Endothelial cell of umbilical vein (primary cell): ENCODE results near the gene SAMD10. TPM values are rescaled to one million over a fixed set of nuclear protein-coding genes. Genes with fewer than 3 reads are reported as not detected.
"Not testable (repeated sequence)": the region's sequence is repeated elsewhere in the genome, so short reads cannot be mapped to it uniquely, and the experiment has no call there.

ENCODE experiments used
- BruUV-seq: library from RNA; stranded (reverse); fragments of 400-500 nt; replicated peaks from 2 replicates; lab custom pipeline; 2021; lab: Mats Ljungman, UMichigan
- CTCF ChIA-PET: fragments of 300-600, 350-600 bp; sonication (Branson Sonifier 250); formaldehyde crosslinking; loops from one replicate; lab custom pipeline; 2021; ENCODE audit warnings: antibody characterized with exemption, inconsistent platforms; lab: Charles Lee
- POLR2A ChIA-PET: fragments of 300-600, 350-600 bp; sonication (Branson Sonifier 250); formaldehyde crosslinking; loops from one replicate; lab custom pipeline; 2021; ENCODE audit warnings: antibody characterized with exemption, inconsistent platforms; lab: Charles Lee
- DNase-seq: peaks from one replicate; pipeline ENCODE4 v3.0.0-alpha.2; 2011; ENCODE audit warnings: low read depth, low spot score
- FAIRE-seq: peaks from 2 replicates; lab custom pipeline; 2011; peaks lifted over from hg19 to GRCh38; lab: Jason Lieb, UNC
- H2AFZ ChIP-seq: 2 replicates; pipeline ENCODE4 v1.6.0; 2012; ENCODE audit warnings: low read depth, low read length, control low read depth, inconsistent platforms
- H3K27ac ChIP-seq: 2 replicates; pipeline ENCODE4 v1.5.1; 2011; ENCODE audit warnings: low read depth, mild to moderate bottlenecking, control low read depth, low read length, moderate library complexity; ENCODE audit not compliant: insufficient read depth
- H3K27me3 ChIP-seq, 2 experiments: 2 replicates each; pipeline versions ENCODE4 v1.6.0 to v1.6.1; 2011; ENCODE audit warnings: low read length in 2 of 2, mixed read lengths in 1 of 2; ENCODE audit not compliant: control insufficient read depth in 2 of 2, insufficient read depth in 2 of 2
- H3K36me3 ChIP-seq, 2 experiments: 2 replicates in 1 of 2; 3 replicates in 1 of 2; pipeline ENCODE4 v1.5.1; 2011; ENCODE audit warnings: low read length in 2 of 2, mild to moderate bottlenecking in 1 of 2, moderate library complexity in 1 of 2; ENCODE audit not compliant: control insufficient read depth in 2 of 2, insufficient read depth in 2 of 2; ENCODE audit errors: extremely low read depth in 1 of 2
- H3K4me1 ChIP-seq: 3 replicates; pipeline ENCODE4 v1.5.1; 2011; ENCODE audit warnings: mild to moderate bottlenecking, low read length; ENCODE audit not compliant: control insufficient read depth, insufficient read depth; ENCODE audit errors: extremely low read depth
- H3K4me2 ChIP-seq: 2 replicates; pipeline ENCODE4 v1.6.1; 2011; ENCODE audit warnings: low read length, control low read depth, mixed read lengths; ENCODE audit not compliant: insufficient read depth
- H3K4me3 ChIP-seq, 3 experiments: fragments of 200-600 bp in 1 of 3; sonication (generic), shearing (Covaris generic) in 1 of 3; replicated peaks in 1 of 3; 2 replicates each; pipeline ENCODE4 v1.5.1; 2011 to 2016; ENCODE audit warnings: control low read depth in 3 of 3, low read length in 3 of 3, mild to moderate bottlenecking in 2 of 3, inconsistent platforms in 1 of 3, low read depth in 1 of 3, moderate library complexity in 1 of 3; ENCODE audit not compliant: insufficient read depth in 1 of 3
- H3K79me2 ChIP-seq: 2 replicates; pipeline ENCODE4 v1.6.0; 2012; ENCODE audit warnings: low read length, inconsistent platforms; ENCODE audit not compliant: control insufficient read depth, insufficient read depth
- H3K9ac ChIP-seq: replicated peaks from 2 replicates; pipeline ENCODE3; 2011; ENCODE audit warnings: low read length, control low read depth; ENCODE audit not compliant: insufficient read depth; ENCODE audit errors: extremely low read depth
- H3K9me1 ChIP-seq: replicated peaks from 3 replicates; pipeline ENCODE4 v1.6.0; 2011; ENCODE audit warnings: mild to moderate bottlenecking, low read length; ENCODE audit not compliant: control insufficient read depth, insufficient read depth; ENCODE audit errors: extremely low read depth
- H3K9me3 ChIP-seq: replicated peaks from 2 replicates; pipeline ENCODE4 v1.5.1; 2012; ENCODE audit warnings: low read length, inconsistent platforms; ENCODE audit not compliant: control insufficient read depth, insufficient read depth
- H4K20me1 ChIP-seq: replicated peaks from 2 replicates; pipeline ENCODE3; 2011; ENCODE audit warnings: mild to moderate bottlenecking, low read length; ENCODE audit not compliant: control insufficient read depth, insufficient read depth; ENCODE audit errors: extremely low read depth
- CTCF ChIP-seq, 2 donors: IDR thresholded peaks; 1 replicate in 1 of 2; 2 replicates in 1 of 2; pipeline ENCODE4 v1.5.1; 2011; ENCODE audit warnings: low read length in 2 of 2, mild to moderate bottlenecking in 2 of 2, moderate library complexity in 2 of 2, control low read depth in 1 of 2, inconsistent platforms in 1 of 2, low read depth in 1 of 2; ENCODE audit not compliant: insufficient read depth in 1 of 2; ENCODE audit errors: extremely low read depth in 1 of 2
- EZH2 ChIP-seq: IDR thresholded peaks from 2 replicates; pipeline ENCODE4 v1.6.1; 2012; ENCODE audit warnings: borderline replicate concordance, low read depth, mild to moderate bottlenecking, moderate library complexity, low read length, inconsistent platforms; ENCODE audit not compliant: severe bottlenecking
- FOS ChIP-seq: IDR thresholded peaks from 2 replicates; pipeline ENCODE4 v1.6.1; 2011; ENCODE audit warnings: mild to moderate bottlenecking, low read length, moderate library complexity, borderline replicate concordance; ENCODE audit not compliant: insufficient read depth
- GATA2 ChIP-seq: IDR thresholded peaks from 2 replicates; pipeline ENCODE4 v1.7.0; 2011; ENCODE audit warnings: low read depth, mild to moderate bottlenecking, moderate library complexity, mixed read lengths, low read length; ENCODE audit not compliant: insufficient read length, insufficient read depth
- JUN ChIP-seq: IDR thresholded peaks from 2 replicates; pipeline ENCODE4 v1.6.1; 2011; ENCODE audit warnings: borderline replicate concordance, low read depth; ENCODE audit not compliant: insufficient read length, insufficient read depth
- MAX ChIP-seq: IDR thresholded peaks from 2 replicates; pipeline ENCODE4 v1.6.1; 2011; ENCODE audit not compliant: insufficient read depth, insufficient read length
- MYC ChIP-seq: IDR thresholded peaks from one replicate; pipeline ENCODE4 v1.6.1; 2011; ENCODE audit warnings: mild to moderate bottlenecking, low read depth, low read length
- POLR2A ChIP-seq: IDR thresholded peaks from 2 replicates; pipeline ENCODE4 v1.6.1; 2012; ENCODE audit warnings: low read depth, mild to moderate bottlenecking, control low read depth, low read length
- POLR2AphosphoS5 ChIP-seq: IDR thresholded peaks from 2 replicates; pipeline ENCODE4 v1.6.1; 2012; ENCODE audit warnings: low read depth, mild to moderate bottlenecking, control low read depth, low read length, moderate library complexity; ENCODE audit not compliant: insufficient read depth
- dilution Hi-C: fragments of 300-500 bp; cut with MboI; formaldehyde crosslinking; loops from one replicate; pipeline ENCODE4 v1.15.0; 2019; ENCODE audit warnings: low sequenced_read_pairs; ENCODE audit not compliant: extremely low pct_ligation_motif_present
- intact Hi-C: fragments of 100-400 bp; cut with micrococcal nuclease; formaldehyde crosslinking; loops from one replicate; pipeline ENCODE4 v1.10.0; 2022
- polyA plus RNA-seq, 4 experiments: library from polyadenylated mRNA; depleted of rRNA in 3 of 4; stranded (reverse) in 3 of 4; unstranded in 1 of 4; fragments of >200 nt; gene quantifications; 2 replicates each; pipeline versions ENCODE4 v1.2.1 to v1.2.3, GENCODE V29; 2011 to 2012; ENCODE audit warnings: missing spikeins in 1 of 4
- total RNA-seq: library from RNA; stranded (reverse); gene quantifications from 2 replicates; pipeline ENCODE4 v1.2.3, GENCODE V29; 2021

SAMD10 gene
- total and polyA plus RNA-seq, 2 donors (not counting 3 experiments of a cell fraction or from before 2014, with no cell fraction given), result 4.7 to 5.3 TPM

- no peak for DNase-seq
- TF ChIP-seq POLR2AphosphoS5, result no peak
- no peak for TF ChIP-seq MYC
- no peak for TF ChIP-seq MAX
- no peak for TF ChIP-seq POLR2A
- TF ChIP-seq FOS, result no peak
- no peak for TF ChIP-seq GATA2
- no peak for TF ChIP-seq JUN
- TF ChIP-seq EZH2, result no peak
- no peak for TF ChIP-seq CTCF (IDR thresholded peaks at IDR 0.05; ENCODE audit: extremely low read depth in 1 of 2, insufficient read depth in 1 of 2, low read depth in 1 of 2, low read length in 2 of 2)
- intact Hi-C loops, result no loop called here
- BruUV-seq, result no TSS peak
- Histone ChIP-seq H3K36me3 (peaks cover 14 to 31% of the 10 kb centered on the region in 2 experiments), H3K79me2 (no peaks in the 10 kb centered on the region), H3K27ac (no peak overlapping the region), H3K9me1 (no peaks in the 10 kb centered on the region), H3K4me1 (no peaks in the 10 kb centered on the region), H4K20me1 (no peaks in the 10 kb centered on the region), H3K9ac (no peak overlapping the region), H3K9me3 (no peaks in the 10 kb centered on the region), H3K4me2 (no peak overlapping the region), H2AFZ (no peak overlapping the region), H3K4me3 (no peak overlapping the region), H3K27me3 (no peaks in the 10 kb centered on the region)
- dilution Hi-C loops, result no loop called here
- POLR2A ChIA-PET, result no interaction called here
- CTCF ChIA-PET, result no interaction called here
- FAIRE-seq, result no peak
Observed at GRCh38 chr20:64015635-64016034, 36.2 kb upstream of the SAMD10 start.

GRCh38 chr20:64012385-64013154, 33.1 kb upstream of the SAMD10 start:
- H3K27me3 ChIP-seq, H3K79me2 ChIP-seq, H3K9me1 ChIP-seq, H3K4me3 ChIP-seq, H3K9ac ChIP-seq, H3K9me3 ChIP-seq, DNase-seq, CTCF ChIA-PET, H4K20me1 ChIP-seq, H2AFZ ChIP-seq, intact Hi-C loops, BruUV-seq, POLR2A ChIA-PET, FAIRE-seq, dilution Hi-C loops, H3K4me2 ChIP-seq, H3K27ac ChIP-seq, H3K4me1 ChIP-seq: not testable (repeated sequence)
- H3K36me3 ChIP-seq, result peaks cover 14 to 26% of the 10 kb centered on the region in 2 experiments
